ENCODE measurements around the gene BICD1. TPM values are rescaled to one million over a fixed set of nuclear protein-coding genes. Genes with fewer than 3 reads are reported as not detected.
A peak's percentile ranks its signal among the peaks of the same experiment; 100 is the strongest.

The BICD1 gene
- total RNA-seq, 1 experiment from 2014 or later: 45.6 TPM

- no peak for TF ChIP-seq CTCF (IDR thresholded peaks at IDR 0.05; ENCODE audit: unreplicated experiment)
- Mint-ChIP-seq H3K36me3 (ENCODE audit: insufficient read depth, unreplicated experiment) (peaks cover 4% of the 10 kb centered on the region), H3K4me3 (ENCODE audit: low read depth, unreplicated experiment) (no peak overlapping the region), H3K27ac (ENCODE audit: unreplicated experiment) (no peak overlapping the region), H3K9me3 (ENCODE audit: low read depth, unreplicated experiment) (no peaks in the 10 kb centered on the region), H3K27me3 (ENCODE audit: unreplicated experiment) (no peaks in the 10 kb centered on the region), H3K4me1 (ENCODE audit: low read depth, unreplicated experiment) (peaks cover 41% of the 10 kb centered on the region)
- no TSS peak for BruUV-seq (replicated peaks)
- intact Hi-C loops (cut with micrococcal nuclease; ENCODE audit: unreplicated experiment): no loop called here
- CTCF ChIA-PET: no interaction called here
- DNase-seq: no peak
Measured at GRCh38 chr12:32118806-32119205, 12.2 kb downstream of the BICD1 start.

GRCh38 chr12:32120419-32120818, 13.8 kb downstream of the BICD1 start:
- Mint-ChIP-seq H3K4me1 (ENCODE audit: low read depth, unreplicated experiment) (peaks cover 51% of the 10 kb centered on the region), H3K9me3 (ENCODE audit: low read depth, unreplicated experiment) (no peaks in the 10 kb centered on the region), H3K27me3 (ENCODE audit: unreplicated experiment) (no peaks in the 10 kb centered on the region), H3K4me3 (ENCODE audit: low read depth, unreplicated experiment) (no peak overlapping the region), H3K27ac (ENCODE audit: unreplicated experiment) (no peak overlapping the region), H3K36me3 (ENCODE audit: insufficient read depth, unreplicated experiment) (peaks cover 4% of the 10 kb centered on the region)
- CTCF ChIA-PET: interaction anchor here (0.7 kb wide), 1 partner anchor 24 kb away, joined by 4 read pairs; no protein-coding TSS in a partner anchor
- no peak for TF ChIP-seq CTCF (IDR thresholded peaks at IDR 0.05; ENCODE audit: unreplicated experiment)
- intact Hi-C loops (cut with micrococcal nuclease; ENCODE audit: unreplicated experiment): no loop called here
- DNase-seq: no peak
- no TSS peak for BruUV-seq (replicated peaks)

GRCh38 chr12:32124637-32125036, 18.0 kb downstream of the BICD1 start:
- no peaks in the 10 kb centered on the region for H3K27me3 Mint-ChIP-seq (ENCODE audit: unreplicated experiment)
- no peak overlapping the region for H3K4me3 Mint-ChIP-seq (ENCODE audit: low read depth, unreplicated experiment)
- intact Hi-C loops (cut with micrococcal nuclease; ENCODE audit: unreplicated experiment): no loop called here
- no peak for TF ChIP-seq CTCF (IDR thresholded peaks at IDR 0.05; ENCODE audit: unreplicated experiment)
- no peak for DNase-seq
- H3K4me1 Mint-ChIP-seq (ENCODE audit: low read depth, unreplicated experiment): peaks cover 43% of the 10 kb centered on the region
- CTCF ChIA-PET: interaction anchor here (0.7 to 2.7 kb wide), 3 partner anchors 9 to 14 kb away, joined by 3 to 6 read pairs (median 4); no protein-coding TSS in a partner anchor
- H3K36me3 Mint-ChIP-seq (ENCODE audit: insufficient read depth, unreplicated experiment): peaks cover 4% of the 10 kb centered on the region
- H3K27ac Mint-ChIP-seq (ENCODE audit: unreplicated experiment): no peak overlapping the region
- no TSS peak for BruUV-seq (replicated peaks)
- H3K9me3 Mint-ChIP-seq (ENCODE audit: low read depth, unreplicated experiment): no peaks in the 10 kb centered on the region

- Mint-ChIP-seq H3K36me3 (ENCODE audit: insufficient read depth, unreplicated experiment) (peaks cover 4% of the 10 kb centered on the region), H3K4me3 (ENCODE audit: low read depth, unreplicated experiment) (no peak overlapping the region), H3K9me3 (ENCODE audit: low read depth, unreplicated experiment) (no peaks in the 10 kb centered on the region), H3K27ac (ENCODE audit: unreplicated experiment) (peak overlapping the region; percentile 3), H3K27me3 (ENCODE audit: unreplicated experiment) (no peaks in the 10 kb centered on the region), H3K4me1 (ENCODE audit: low read depth, unreplicated experiment) (peaks cover 37% of the 10 kb centered on the region)
- no peak for TF ChIP-seq CTCF (IDR thresholded peaks at IDR 0.05; ENCODE audit: unreplicated experiment)
- intact Hi-C loops (cut with micrococcal nuclease; ENCODE audit: unreplicated experiment): no loop called here
- no peak for DNase-seq
- CTCF ChIA-PET: interaction anchor here (0.7 to 2.7 kb wide), 3 partner anchors 9 to 426 kb away, joined by 4 to 6 read pairs (median 6); no protein-coding TSS in a partner anchor
- no TSS peak for BruUV-seq (replicated peaks)
Measured at GRCh38 chr12:32125455-32126084, 18.9 kb downstream of the BICD1 start.
